Breast epithelium (tissue), 3 donors: ENCODE results near the gene THOP1.

Experiments
- CTCF ChIP-seq, 3 donors: fragments of 450-650 bp; IDR thresholded peaks; one replicate each; pipeline ENCODE4 v1.5.1; 2016 to 2017; ENCODE audit warnings: antibody characterized with exemption in 3 of 3, mild to moderate bottlenecking in 3 of 3, moderate library complexity in 3 of 3
- POLR2A ChIP-seq: fragments of 450-650 bp; IDR thresholded peaks from one replicate; pipeline ENCODE4 v1.6.1; 2016; ENCODE audit warnings: antibody characterized with exemption, mild to moderate bottlenecking, moderate library complexity

- TF ChIP-seq CTCF (IDR thresholded peaks at IDR 0.05) (no peak), POLR2A (no peak)
Observed at GRCh38 chr19:2806736-2807378, 21.6 kb downstream of the THOP1 start.
